GM18502 (cell line): ENCODE measurements around the gene SSPN.

Source experiments
- ATAC-seq: cut with Tn5 transposase; IDR thresholded peaks from one replicate; pipeline ENCODE4 v1.9.1; 2021; ENCODE audit warnings: mild to moderate bottlenecking; ENCODE audit not compliant: unreplicated experiment, poor library complexity

SSPN gene

DNA sequence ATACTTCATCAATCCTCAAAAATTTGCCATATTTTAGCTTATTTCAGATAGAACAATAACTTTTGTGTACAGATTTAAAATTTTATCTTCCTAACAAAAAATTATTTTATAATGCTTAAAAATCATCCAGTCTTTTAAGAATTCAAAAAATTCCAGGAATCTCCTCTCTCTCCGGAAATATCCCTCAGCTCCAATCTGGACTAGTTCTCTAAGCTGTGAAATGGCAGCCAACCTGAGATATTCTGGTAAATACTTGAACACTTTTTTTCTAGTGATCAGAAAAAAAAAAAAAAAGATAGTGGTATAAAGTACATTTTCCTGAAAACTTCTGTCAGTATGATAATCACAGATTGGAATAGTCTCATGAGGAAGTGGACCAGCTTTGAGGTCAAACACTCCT, 57.6 kb downstream of the SSPN start:
- ATAC-seq = no peak

DNA sequence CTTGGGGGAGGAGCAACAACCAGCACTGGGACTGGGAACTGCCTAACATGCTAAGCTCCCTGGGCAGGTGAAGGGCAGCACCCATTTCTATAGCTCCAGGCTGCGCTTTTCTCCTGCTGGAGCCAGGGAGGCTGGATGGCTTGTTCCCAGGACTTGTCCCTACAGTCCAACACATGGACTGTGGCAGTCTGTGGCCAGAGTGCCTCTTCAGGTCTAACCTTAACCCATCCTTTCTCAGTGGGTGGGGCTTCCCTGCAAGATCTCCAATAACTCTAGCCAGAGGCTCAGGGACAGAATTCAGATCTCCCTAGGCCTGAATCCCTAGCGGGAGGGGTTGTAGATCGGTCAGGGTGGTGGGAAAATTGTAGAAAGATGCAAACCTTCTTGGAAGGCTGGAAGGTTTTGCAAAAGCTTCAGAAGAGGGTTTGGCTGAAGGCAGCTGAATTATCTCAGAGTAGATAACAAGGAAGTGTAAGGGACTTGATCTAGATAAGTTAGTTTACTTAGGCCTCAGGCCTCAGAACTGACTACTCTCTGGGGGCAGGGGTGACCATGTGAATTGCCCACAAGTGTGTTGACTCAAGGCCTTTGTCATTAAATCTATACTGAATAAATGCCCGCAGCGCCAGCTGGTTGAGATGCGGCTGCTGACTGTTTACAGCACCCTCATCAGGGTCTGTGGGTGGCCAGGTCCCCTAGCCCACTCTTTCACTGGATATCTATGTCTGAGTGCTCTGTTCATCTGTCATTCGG, 60.7 kb downstream of the SSPN start:
- ATAC-seq = no peak

DNA sequence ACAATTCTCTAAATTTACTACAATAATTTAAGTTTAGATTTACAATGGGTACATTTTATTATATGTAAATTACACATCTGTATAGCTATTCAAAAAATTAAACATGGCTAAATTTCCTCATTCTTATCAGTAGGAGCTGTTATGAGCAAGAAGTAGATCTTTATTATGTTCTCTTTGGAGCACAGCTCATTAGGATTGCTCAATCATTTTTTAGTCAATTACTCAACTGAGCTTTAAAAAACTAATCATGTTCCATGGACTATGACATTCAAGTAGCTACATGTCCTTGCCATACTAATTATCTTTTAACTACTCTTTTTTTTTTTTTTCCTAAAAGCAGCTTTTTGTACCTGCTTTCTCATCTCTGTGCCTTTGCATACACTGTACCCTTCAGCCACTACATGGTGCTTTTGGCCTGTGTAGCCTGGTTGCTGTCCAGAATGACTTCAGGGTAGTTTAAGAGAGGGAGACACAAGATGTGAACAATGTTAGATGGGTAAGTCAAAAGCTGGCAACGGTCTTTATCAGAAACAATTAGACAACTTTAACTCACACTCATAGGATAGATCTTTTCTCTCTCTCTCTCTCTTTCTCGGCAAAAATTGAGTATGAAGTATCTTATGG, 69.0 kb downstream of the SSPN start:
- no peak for ATAC-seq

DNA sequence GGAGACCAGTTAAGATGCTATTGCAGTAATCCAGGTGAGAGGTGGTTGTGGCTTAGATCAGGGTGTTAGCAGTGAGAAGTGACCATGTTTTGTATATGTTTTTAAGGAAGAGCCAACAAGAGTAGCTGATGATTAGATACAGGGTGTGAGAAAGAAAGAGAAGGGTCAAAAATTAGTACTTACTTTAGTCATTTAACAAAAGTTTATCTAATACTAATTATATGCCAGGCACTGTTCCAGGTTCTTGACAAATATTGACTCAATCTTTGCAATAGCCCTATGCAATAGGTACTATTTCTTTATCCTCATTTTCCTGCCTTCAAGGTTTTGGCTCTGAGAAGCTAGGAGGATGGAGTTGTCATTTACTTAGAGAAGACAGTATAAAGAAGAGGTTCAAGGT, 70.2 kb downstream of the SSPN start:
- no peak for ATAC-seq

DNA sequence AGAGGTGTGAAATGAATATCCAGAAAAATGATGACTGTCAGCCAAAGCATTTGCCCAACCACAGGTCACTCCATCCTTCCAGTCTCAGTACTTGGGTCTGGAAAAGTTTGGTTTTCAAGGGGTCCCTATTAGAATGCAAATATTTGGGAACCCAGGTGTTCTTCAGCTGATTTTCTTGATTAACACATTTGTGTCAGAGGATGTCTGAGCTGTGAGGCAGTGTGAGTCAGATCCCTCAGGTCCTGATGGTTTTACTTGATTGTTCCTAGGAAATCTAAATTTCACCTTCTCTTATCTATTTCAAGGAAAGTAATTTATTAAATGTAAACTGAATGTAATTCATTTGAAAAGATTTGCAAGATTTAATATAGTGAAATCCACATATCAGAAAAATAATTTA, 71.5 kb downstream of the SSPN start:
- ATAC-seq = no peak

DNA sequence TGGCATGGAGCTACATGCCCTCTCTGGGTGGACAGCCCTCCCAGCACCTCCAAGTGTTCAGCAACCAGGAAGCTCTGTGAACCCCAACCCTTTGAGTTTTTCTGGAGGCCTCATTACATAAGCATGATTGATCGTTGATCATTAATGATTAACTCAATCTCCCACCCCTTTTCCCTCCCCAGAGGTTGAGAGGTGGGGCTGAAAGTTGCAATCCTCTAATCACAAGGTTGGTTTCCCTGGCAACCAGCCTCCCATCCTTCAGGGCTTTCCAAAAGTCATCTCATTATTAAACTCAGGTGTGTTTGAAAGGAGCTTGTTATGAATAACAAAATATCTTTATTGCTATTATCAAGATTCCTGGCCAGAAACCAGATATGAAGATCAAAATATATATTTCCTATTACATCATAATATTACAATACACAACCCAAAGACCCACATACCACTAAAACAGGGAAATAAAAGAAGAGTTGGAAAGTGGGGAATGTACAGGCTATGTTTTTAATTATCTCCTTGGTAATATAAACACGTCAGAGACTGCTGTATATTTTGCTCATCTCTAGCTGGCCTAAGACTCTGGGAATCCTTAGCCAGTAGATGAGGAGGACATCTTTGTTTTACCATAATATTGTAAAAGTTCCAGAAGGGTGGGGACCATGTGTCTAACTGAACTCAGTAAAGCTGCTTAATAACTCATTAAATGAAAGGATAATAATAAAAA, 73.6 kb downstream of the SSPN start:
- ATAC-seq = no peak

DNA sequence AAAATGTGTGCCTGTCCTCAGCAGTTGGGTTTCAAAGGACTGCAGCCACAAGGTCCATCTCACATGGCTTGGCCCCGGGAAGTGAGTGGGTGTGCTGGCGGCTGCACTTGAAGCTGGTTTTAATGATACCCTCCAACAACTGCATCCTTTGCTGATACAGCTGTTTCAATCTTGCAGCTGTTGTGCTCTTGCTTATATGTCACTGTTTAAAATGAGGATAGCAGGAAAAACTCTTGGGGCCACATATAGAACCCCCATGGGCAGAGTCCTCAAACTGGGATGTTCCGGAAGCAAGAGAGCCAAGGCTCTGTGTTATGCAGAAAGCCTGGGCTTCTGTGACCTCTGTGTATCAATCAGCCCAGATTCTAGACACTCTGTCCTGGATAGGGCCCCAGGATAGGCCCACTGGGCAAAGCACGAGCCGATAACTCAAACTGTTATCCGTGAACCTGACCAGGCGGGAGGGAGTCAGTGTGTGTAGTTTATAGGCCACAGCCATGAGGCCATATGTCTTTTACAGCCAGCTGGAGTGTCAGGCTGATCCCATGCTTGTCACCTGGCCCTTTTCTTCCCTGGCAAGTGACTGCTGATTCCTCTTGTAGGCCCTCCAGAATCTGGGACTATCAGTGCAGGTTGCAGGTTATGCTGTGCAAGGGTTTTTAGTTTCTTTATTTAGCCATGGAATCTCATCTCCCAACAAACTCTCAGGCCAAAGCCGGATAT, 74.3 kb downstream of the SSPN start:
- ATAC-seq = no peak

DNA sequence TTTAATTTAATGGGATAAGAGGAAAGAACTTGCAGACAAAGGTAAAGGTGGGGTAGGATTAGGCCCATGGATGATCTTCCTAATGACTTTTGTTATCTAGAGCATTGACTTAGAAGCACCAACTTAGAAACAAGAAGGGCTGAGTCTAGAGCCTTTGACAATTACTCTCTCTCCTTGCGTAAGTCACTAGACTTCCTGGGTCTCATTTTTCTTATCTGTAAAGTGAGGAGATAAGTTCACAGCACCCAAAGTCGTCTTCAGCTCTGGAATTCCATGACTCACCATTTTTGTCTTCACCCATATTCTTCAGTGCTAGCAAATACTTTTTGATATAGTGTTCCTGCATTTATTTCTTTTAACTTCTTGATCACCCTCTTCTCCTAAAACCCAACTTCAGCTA, 75.7 kb downstream of the SSPN start:
- ATAC-seq = no peak

DNA sequence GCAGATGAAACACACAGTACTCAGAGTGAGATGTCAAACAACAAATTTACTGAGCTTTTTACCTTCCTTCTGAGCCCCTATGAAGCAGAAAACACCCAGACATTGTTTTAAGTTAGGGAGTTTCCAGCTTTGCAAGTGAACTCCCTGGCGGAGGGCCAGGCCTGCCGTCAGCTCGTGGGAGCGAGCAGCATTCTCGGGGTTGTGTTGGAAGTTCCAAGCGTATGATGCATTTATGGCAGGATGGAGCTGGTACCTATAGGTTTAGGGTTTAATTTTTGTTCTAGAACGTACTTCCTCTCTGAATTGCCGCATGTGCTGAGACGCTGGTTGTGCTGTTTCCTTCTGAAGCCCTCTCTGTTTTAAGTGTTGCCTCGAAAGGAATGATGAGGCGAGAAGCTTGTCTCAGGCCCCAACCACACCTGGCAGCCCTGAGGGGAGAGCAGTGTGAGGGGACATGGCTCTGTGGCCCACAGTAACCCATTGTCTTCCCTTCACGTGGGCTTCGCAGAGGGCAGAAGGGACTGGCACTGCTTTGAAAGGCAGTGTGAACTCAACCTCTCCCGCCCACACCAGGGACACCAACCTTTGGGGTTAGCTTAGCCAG, 76.6 kb downstream of the SSPN start:
- no peak for ATAC-seq

DNA sequence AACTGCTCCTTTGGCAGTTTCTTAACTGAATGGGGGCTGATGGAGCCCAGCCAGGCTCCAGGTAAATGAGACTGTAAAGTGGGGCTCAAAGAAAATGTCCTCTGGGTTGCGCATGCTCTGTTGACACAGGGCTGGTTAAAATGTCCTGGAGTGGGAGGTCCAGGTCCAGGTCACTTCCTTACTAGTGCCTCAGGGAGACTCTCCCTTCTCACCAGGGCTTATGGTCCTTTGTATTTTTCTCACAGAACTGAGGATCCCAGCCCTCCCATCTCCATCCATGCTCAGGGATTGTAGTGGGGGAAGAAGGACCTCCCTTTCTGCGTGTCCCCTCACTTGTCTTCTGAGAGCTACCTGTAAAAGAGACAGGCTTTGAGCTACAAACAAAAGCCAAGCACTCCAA, 77.5 kb downstream of the SSPN start:
- ATAC-seq = no peak

DNA sequence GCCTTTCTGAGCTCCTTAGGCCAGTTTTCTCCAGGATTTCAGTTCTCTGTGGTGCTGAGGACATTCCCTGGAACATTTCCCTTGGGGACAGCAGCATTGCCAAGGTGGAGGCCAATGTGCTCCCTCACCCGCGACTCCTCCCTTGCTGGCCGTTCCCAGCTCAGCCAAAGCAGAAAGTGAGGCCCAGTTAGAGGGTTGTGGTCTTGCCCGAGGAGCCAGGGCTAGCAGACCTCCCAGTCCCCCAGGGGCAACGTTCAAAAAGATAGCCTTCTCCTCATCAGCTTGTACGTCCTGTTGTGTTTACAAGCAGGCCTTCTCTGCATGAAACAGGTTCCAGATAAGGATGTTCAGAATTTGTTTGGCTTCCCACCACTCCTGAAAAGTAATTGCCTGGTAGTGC, 78.4 kb downstream of the SSPN start:
- no peak for ATAC-seq

DNA sequence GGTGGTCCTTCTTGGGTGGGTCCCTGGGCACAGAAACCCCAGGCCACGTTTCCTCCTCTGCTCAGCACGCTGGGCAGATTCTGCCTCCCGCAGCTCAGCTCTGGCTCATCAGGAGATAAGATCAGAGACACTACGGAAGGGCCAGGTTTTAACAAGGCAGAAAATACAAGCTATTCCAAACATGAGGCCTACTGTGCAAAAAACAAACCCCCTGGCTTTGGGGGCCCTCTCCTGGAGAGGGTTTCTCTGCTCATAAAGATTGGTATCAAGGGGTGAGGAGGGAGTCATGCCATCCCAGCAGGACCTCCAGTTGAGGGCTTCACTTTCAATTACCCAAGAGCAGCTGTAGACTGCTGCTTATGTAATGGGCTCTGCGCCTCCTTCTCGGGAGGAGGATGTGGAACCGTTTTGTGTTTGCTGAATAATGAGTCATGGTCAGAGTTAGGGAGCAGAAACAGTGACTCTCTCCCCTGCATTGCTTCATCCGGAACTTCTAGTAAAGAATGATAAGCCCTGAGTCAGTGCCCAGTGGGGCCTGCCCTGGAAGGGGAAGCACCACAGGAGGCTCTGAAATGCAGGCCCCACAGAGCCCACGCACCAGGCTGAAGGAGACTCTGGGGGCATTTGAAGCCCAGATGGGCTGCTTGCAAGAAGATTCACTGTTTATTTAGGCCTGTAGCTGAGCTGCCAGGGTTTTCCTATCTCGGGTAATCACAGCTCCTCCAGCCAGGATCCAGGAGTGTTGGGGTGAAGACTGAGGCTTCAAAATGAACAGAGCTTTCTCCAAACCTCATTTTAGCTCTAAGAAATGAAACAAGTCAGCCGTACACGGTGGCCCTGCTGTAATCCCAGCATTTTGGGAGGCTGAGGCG, 79.3 kb downstream of the SSPN start:
- ATAC-seq = peak; percentile 98

DNA sequence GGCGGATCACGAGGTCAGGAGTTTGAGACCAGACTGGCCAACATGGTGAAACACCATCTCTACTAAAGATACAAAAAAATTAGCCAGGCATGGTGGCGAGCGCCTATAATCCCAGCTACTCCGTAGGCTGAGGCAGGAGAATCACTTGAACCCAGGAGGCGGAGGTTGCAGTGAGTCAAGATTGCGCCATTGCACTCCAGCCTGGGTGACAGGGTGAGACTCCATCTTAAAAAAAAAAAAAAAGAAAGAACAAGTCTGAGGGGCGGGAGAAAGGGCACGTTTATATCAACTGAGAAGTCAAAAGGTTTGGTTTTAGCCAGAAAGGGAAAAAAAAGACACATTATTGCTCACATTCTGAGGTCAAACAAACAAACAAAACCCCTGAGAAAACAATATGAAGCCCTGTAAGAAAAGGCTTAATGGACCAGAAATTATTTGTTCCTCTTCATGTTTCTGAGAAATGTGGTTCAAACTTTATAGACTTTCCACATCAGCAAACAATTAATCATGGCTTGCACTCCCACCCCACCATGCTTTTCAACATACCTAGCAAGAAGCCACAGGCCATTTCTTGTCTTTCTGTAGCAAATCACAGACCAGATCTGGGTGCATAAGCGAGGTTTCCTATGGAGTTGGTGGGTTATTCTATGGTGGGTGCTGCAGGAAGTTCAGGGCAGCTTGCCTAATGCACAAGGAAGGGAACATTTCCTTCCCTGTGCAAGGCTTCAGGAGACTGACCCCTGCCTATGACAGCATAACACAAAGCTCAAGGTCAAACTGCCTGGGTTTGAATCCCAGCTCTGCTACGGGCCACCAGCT, 80.1 kb downstream of the SSPN start:
- ATAC-seq = no peak

DNA sequence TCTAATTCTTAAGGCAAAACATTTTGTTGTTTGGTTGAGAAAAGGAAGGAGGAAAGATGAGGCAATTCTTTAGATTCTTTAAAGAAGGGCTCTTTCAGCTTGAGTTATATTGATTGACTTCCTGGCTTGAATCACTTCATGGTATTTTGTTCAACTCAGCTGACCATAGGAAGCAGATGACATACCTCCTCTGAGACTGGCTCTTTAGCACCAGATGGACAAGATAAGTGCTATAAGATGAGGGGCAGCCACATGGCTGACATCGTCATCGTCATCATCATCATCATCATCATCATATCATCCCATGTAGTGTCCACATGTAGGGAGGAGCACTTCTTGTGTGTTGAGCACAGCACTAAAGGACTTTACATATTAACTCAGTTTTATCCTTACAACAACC, 81.3 kb downstream of the SSPN start:
- ATAC-seq = no peak

DNA sequence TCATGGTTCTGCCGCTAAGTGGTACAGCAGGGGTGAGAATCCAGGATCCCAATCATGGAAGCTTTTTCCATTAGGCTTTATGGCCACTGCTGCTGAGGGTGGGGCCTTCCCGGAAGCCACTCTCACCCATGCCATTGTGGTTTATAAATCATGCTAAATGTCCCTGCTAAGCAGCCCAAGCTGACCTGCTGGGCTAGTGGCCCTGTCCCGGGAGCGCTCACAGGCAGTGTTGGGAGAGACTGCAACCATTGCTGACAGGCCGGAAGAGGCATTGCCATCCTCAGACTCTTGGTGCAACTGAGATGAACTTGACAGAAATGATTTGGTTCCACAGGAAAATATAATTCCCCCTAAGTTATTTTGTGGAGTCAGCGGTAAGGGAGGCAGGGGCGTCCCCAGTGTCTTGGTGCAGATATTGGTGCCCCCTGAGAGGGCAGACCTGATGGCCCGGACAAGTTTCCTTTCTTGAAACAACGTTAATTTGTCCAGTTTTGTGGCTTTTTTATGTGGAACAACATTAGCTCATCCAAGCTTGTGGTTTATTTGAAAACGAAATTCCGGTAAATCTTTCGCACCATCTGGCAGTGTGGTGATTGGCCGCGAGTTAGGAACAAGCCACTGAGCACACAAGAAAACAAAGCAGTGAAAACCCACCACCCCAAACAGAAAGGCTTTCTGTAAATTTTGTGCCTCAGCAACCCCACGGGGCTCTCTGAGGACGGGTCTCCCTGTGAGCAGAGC, 82.3 kb downstream of the SSPN start:
- no peak for ATAC-seq

DNA sequence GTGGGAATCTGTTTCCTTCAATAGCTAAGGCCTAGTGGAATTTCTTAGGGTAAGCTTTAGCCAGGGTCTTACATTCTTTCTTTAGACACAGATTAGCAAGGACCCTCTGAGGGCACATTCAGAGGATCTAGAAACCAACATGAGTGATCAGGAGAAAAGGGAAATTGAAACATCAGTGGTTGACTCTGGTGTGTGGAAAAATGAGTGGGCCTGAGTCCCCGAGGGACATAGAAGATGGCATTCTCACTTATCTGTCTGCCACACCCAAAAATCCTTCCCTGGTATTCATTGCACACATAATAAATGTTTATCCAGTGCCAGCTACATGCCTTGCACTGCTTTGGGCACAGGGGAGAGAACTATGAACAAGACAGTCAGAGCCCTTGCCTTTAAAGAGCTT, 82.9 kb downstream of the SSPN start:
- no peak for ATAC-seq

DNA sequence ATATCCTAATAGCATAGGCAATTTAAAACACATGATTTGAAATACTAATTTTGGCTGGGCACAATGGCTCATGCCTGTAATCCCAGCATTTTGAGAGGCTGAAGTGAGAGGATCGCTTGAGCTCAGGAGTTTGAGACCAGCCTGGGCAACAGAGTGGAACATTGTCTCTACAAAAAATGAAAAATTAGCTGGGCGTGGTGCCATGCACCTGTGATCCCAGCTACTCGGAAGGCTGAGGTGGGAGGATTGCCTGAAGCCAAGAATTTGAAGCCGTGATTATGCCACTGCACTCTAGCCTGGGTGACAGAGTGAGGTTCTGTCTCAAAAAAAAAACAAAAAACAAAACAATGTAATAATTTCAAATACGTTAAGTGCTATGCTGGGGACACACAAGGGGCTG, 83.3 kb downstream of the SSPN start:
- no peak for ATAC-seq

DNA sequence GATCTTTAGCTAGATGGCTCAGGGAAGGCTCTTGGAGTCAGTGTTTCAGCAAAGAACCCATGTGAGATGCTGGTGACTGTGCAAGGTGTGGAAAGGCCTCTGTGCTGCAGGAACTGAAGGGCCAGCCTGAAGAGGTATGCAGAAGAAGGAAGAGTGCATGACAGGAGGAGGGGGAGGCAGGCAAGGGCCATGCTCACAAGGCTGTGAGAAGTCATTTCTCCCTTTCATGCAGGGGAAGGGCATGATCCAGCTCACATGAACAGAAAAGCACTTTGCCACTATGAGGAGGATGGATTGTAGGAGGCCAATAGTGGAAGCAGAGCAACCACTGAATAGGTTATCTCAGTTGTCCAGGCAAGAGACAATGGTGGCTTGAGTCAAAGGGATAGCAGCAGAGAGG, 83.7 kb downstream of the SSPN start:
- ATAC-seq = no peak
